Renal cortical epithelial cell (primary cell): Measurements from ENCODE around the gene FNBP1. TPM values are rescaled to one million over a fixed set of nuclear protein-coding genes. Genes with fewer than 3 reads are reported as not detected.
"Not testable (repeated sequence)": the region's sequence is repeated elsewhere in the genome, so short reads cannot be mapped to it uniquely, and the experiment has no call there.

ENCODE experiments used
- DNase-seq: peaks from one replicate; pipeline ENCODE4 v3.0.0-alpha.2; 2011; ENCODE audit warnings: low read depth
- total RNA-seq: library from RNA; depleted of rRNA; stranded (reverse); fragments of >200 nt; gene quantifications from 2 replicates; pipeline ENCODE4 v1.2.3, GENCODE V29; 2014

The FNBP1 gene
- total RNA-seq, 1 donor from 2014 or later = 39.5 TPM

DNA sequence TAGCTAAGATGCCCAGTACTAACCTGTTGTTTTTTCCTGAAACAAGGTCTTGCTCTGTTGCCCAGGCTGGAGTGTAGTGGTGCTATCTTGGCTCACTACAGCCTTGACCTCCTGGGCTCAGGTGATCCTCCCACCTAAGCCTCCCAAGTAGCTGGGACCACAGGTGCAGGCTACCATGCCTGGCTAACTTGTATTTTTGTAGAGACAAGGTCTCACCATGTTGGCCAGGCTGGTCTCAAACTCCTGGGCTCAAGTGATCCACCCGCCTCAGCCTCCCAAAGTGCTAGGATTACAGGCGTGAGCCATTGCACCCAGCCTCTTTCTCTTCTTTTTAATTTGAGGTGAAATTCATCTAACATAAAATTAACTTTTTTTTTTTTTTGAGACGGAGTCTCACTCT is 21.1 kb downstream of the FNBP1 start:
- not testable (repeated sequence) for DNase-seq

DNA sequence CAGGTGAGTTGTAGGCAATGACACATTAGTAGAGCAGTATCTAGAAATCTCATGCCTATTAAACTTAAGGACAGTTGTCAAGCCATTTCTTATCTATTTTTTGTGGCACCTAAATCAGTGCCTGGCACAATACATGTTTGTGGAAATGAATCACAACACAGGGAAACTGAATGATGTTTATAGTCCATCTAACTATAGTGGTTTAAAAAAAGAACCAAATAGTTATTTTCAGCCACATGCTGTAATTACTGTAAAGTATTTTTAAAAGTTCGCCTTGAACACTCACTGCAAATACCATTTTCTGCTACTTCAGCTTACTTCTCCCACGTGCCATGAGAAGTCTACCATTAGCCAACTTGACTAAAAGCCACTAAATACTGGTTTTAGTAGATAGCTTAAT is 21.9 kb downstream of the FNBP1 start:
- no peak for DNase-seq

DNA sequence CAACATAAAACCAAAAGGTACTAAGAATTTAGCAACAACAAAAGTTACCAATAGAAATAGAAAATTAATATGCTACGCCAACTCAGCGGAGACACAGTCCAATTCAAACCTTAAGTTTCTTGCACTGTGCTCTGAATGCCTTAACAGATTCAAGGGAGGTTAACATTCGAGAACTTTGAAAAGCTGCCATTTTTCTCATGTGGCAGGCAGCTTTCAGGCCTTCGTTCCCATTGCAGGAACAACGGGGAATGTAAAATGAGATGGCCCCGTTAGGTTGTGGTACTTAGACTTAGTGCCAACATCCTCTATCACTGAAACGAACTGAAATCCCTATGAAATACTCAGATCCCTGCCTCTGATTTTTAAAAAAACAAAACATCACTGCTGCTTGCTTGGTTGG is 22.4 kb downstream of the FNBP1 start:
- no peak for DNase-seq

DNA sequence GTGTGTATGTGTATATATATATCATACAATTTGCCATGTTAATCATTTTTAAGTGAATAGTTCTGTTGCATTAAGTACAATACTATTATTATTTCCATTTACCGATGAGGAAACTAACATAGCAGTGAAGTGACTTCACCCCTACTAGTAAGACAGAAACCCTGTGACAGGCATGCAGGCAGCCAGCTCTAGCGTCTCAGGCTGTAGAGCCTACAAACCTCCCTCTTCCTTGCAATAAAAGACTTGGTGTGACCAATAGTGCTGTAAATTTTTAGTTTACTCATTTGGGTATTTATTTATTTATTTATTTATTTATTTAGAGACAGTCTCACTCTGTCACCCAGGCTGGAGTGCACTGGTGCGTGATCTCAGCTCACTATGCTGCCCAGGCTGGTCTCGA is 24.7 kb downstream of the FNBP1 start:
- DNase-seq = no peak

DNA sequence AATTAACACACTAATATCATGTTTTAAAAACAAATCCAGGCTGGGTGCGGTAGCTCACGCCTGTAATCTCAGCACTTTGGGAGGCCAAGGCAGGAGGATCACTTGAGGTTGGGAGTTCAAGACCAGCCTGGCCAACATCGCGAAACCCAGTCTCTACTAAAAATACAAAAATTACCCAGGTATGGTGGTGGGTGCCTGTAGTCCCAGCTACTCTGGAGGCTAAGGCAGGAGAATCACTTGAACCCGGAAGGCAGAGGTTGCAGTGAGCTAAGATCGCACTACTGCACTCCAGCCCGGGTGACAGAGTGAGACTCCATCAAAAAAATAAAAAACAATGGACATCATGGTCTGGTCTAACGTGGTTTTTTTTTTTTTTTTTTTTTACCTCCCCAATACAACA is 25.5 kb downstream of the FNBP1 start:
- DNase-seq = not testable (repeated sequence)

DNA sequence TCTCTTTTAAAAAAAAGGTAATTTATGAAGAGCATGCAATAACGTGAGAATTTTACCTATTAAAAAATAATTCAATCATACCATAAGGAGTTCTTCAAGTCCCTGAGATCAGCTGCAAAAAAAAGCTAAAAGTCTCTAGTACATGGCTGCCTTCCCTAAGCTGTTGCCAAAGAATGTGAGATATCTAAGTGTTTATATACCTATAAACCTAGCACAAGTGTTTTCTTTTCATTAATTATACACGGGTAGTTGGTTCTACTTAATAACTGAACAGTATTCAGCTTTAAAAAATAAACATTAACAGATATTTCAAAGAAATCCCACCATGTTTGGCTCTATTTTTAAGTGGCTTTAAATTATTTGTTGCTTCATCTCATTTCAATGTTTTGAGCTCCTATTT is 25.9 kb downstream of the FNBP1 start:
- peak; percentile 90 for DNase-seq

DNA sequence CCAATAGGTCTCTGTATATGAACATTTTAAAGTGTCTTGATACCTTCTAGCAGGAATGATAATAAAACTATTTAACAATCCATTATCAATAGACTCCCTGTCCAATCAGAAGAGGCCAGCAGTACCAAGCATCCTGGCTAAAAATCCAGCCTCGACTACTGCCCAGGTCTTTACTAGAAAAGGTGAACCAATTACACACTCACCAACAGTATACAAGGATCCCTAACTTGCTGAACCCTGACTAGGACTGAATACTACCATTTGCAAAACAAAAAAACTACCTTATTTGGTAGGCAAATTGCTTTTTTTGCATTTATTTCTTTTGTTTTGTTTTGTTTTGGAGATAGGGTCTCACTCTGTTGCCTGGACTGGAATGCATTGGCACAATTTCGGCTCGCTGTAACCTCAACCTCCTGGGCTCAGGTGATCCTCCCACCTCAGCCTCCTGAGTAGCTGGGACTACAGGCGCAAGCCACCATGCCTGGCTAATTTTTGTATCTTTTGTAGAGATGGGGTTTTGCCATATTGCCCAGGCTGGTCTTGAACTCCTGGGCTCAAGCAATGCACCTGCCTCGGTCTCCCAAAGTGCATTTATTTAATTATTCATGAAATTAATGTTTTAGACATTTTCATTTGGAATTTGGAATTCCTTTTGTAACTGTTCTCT is 27.5 kb downstream of the FNBP1 start:
- no peak for DNase-seq

DNA sequence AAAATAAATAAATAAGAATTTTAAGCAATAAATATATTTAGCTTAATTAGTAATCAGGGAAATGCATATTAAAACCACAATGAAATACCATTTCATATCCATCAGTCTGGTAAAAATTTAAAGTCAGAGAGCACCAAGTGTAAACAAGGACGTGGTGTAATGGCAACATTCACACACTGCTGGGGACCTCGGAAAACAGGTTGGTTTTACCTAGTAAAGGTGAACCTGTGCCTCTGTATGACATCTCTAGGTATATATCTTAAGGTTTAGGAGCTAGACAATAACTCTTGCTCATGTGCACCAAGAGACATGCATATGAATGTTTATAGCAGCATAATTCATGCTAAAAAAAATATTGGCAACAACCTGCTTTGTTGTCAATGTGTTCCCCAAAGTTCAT is 29.7 kb downstream of the FNBP1 start:
- DNase-seq = no peak

DNA sequence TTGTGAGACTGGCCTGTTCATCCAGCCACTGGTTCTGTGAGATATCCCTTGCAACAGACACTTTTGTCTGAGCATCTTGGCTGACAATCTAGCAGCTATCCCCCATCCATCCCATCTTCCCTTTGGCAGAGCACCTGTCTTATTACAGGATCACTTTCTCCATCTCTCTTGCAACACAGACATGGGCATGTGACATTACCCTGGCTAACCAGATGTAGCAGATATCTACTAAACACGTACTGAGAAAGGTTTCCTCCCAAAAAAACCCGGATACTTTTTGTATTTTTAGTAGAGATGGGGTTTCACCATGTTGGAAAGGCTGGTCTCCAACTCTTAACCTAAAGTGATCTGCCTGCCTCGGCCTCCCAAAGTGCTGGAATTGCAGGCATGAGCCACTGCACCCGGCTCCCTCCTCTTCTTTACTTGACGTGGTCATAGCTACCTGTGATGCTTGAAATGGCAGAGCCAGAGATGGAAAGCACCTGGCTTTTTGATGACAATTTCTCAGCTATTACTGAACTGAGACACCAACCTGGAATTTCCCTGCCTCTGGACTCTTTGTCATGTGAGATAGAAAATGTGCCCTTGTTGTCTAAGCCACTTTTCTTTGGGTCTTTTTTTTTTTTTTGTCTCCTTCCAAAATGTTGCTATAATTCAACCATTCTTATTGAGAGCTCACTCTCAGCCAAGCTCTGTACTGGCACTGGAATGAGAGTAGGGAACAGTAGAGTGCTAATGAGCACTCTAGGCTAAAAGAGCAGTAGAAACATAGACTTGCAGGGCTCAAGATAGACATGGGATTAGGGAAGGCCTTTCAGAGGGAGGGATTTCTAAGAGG is 32.6 kb downstream of the FNBP1 start:
- peak; percentile 29 for DNase-seq

DNA sequence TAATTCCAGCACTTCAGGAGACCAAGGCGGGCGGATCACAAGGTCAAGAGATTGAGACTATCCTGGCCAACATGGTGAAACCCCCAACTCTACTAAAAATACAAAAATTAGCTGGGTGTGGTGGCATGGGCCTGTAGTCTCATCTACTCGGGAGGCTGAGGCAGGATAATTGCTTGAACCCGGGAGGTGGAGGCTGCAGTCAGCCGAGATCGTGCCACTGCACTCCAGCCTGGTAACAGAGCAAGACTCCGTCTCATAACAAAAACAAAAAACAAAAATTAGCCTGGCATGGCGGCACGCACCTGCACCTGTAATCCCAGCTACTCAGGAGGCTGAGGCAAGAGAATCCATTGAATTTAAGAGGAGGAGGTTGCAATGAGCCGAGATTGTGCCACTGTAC is 33.4 kb downstream of the FNBP1 start:
- DNase-seq = not testable (repeated sequence)

DNA sequence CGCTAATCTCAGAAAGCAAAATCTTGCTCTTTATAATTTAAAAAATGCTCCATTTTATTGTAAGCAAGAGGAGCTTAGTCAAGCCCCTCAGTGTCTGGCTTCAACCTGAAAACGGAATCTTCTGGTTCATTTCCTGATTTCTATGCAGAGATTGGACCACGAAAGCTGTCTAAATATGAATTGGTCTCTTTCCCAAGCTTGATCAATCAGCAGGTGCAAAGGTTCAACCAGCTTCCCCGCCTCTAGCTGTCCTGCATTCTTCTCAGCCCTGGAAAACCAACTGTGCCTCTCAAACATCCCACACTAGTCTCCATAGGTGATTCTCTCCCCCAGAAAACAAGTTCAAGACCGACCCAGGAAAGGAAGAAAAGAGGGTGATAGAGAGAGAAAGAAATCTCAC is 34.5 kb downstream of the FNBP1 start:
- no peak for DNase-seq

DNA sequence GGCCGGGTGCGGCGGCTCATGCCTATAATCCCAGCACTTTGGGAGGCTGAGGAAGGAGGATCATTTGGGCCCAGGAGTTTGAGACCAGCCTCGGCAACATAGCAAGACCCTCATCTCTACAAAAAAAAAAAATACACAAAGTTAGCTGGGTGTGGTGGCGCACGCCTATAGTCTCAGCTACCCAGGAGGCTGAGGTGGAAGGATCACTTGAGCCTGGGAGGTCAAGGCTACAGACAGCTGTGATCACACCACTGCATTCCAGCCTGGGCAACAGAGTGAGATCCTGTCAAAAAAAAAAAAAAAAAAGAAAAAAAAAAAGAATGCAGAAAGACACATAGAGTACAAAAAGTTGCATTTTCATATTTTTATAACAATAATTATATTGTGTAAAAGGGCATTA is 36.0 kb downstream of the FNBP1 start:
- DNase-seq = not testable (repeated sequence)

DNA sequence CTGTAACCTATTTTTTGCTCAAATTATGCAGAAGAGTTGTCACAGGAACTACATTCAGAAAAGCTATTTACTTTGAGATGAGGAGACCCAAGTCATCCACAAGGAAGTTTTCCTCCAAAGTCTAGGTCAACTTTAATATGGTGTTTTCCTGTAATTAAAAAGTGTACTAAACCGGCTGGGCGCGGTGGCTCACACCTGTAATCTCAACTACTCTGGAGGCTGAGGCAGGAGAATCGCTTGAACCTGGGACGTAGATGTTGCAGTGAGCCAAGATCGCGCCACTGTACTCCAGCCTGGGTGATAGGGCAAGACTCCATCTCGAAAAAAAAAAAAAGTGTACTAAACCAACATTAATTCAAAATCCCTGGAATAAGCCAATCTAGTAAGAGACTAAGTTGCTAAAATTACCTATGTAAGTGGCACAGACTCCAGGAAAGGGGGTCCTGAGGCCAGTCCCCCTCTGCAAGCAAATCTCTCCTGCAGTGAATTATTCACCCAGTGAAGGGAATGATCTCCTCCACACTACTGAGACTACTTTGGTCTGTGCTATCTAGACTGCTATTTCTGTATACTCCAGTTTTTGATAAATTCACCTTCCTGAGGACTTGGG is 38.9 kb downstream of the FNBP1 start:
- DNase-seq = no peak

DNA sequence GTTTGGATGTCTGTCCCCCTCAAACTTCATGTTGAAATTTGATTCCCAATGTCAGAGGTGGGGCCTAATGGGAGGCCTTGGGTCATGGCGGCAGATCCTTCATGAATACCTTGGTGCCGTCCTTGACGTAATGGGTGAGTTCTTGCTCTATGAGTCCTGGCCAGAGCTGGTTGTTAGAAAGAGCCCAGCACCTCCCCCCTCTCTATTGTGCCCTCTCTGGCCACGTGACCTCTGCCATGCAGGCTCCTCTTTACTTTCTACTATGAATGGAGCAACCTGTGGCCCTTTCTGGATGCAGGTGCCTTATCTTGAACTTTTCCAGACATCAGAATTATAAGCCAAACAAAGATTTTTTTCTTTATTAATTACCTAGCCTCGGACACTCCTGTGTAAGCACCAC is 40.7 kb downstream of the FNBP1 start:
- DNase-seq = no peak

DNA sequence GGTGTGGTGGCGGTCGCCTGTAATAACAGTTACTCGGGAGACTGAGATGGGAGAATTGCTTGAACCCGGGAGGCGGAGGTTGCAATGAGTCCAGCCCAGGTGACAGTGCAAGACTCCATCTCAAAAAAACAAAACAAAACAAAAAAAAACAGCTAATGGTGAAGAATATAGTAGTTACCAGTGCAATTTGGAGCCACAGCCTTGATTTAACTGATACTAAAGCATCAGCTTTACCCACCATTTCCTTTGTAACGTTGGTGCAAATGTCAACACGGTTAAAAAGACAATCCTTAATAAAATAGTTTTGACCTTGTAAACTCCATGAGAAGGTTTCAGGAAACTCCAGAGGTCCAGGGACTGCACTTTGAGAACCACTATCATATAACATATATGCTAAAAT is 41.8 kb downstream of the FNBP1 start:
- DNase-seq = no peak

DNA sequence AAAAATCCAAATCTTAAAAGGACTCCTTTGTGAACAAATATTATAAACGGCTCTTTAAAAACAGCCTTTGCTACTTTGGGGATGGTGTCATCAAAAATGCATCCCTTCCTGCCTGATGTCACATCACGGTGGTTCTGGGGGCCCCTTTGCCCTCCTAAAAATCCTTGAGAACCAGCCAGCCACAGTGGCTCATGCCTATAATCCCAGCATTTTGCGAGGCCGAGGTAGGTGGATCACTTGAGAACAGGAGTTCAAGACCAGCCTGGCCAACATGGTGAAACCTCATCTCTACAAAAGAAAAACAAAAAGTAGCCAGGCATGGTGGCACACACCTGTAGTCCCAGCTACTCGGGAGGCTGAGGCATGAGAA is 43.9 kb downstream of the FNBP1 start:
- DNase-seq = no peak

DNA sequence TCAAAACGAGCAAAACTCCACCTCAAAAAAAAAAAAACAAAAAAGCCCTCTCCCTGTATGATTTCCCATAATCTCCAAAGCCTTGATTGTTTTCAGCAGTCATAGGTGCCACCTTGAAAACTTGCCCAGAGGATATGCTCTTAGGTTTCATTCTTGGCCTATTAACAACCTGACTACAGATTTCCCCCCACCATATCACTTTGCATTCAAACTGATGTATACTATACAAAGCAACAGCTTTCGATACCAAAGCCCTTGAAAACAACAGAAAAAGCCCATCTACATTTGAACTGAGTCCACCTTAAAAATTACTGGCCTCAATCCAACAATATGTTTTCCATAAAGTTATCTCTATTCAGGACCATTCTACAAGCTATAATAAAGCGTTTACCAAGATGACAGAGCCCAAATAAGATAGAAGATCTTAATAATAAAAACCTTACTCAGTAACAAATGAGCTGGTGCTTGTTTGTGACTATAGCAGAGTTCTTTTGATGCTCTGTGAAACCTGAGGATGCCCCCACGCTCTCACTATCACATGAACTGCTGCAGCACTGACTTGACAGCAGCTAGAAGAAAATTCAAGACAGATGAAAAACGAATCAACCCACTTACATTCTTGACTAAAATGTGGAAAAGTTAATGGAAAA is 44.4 kb downstream of the FNBP1 start:
- DNase-seq = no peak

DNA sequence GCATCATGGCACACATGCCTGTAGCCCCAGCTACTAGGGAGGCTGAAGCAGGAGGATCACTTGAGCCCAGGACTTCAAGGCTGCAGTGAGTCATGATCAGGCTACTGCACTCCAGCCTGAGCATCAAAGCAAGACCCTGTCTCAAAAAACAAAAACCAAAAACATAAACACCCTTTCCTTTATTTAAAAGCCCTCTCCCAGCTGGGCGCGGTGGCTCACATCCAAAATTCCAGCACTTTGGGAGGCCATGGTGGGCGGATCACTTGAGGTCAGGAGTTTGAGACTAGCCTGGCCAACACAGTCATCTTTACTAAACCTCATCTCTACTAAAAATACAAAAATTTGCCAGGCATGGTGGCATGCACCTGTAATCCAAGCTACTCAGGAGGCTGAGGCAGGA is 45.3 kb downstream of the FNBP1 start:
- DNase-seq = not testable (repeated sequence)

DNA sequence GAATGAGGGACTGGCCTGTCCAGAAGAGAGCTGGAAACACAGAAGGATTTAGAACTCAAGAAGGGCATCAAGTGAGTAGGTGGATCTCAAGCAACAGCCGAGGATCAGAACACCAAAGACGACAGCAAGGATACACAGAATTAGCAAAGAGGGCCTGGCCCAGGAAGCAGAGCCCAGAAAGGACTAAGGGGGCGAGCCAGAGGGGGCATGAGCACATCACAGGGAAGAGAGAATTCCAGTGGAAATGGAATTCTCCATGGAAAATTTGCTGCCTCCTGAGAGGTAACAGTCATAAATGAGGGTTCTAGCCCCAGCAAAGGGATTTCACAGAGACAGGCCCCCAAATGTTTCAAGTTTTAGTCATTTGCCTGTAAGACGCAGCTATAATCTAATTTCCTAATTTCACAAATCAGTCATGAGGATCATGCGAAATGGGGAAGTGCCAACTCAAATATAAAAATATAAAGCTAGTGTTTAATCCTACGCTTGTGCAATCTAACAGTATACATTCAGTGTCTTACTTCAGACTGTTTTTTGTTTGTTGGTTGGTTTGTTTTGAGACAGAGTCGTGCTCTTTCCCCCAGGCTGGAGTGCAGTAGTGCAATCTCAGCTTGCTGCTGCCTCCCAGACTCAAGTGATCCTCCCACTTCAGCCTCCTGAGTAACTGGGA is 46.7 kb downstream of the FNBP1 start:
- no peak for DNase-seq

DNA sequence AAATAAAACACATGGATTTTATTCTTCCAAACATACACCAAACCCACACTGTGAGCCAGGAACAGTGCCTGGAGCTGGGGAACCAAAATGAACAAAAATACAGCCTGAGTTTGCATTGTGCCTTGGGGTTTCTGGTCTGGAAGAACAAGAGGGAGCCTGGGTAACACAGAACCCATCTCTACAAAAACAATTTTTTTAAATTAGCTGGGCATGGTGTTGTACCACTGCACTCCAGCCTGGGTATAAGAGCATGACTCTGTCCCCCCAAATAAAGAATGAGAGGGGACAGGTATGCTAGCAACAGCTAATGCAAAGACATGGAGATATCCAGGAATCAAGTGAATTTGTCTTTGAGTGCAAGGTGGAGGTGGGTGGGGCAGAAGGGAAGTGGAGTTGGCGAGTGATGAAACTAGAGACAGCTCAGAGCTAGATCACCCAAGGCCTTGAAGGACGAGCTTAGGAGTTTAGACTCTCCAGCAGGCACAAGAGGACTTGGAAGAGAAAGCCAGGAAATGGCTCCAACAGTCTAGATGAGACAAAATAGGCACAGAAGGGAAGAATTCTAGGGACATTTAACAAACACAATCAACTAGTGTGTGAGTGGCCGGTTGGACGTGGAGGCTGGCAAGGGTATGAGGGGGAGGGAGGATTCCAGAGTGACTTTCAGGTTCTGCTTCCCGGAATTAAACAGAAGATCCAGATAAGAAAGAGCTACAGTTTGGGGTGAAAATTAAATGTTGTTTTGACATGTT is 47.4 kb downstream of the FNBP1 start:
- no peak for DNase-seq

DNA sequence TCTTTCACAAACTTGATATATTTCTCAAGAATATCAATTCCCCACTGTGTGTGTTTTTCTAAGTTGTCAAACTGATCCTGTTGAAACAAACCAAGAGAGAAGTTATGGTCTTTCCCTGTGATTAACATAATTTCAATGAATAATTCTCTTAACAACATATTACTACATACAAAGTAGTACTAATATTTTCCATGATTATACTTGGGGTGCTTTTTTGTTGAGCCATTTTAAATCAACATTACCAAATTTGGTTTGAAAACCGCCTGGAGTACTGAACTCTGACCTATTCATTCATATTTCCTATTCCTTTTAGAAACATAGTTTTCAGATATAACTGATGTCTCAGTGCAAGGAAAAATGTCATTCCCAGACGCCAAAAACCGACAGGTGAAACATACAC is 48.1 kb downstream of the FNBP1 start:
- no peak for DNase-seq
